GM06990 (cell line): ENCODE data around the gene RNF112.
A peak's percentile ranks its signal among the peaks of the same experiment; 100 is the strongest.

Experiments
- DNase-seq: peaks from one replicate; pipeline ENCODE4 v3.0.0-alpha.2; 2011; ENCODE audit not compliant: insufficient read length; ENCODE audit errors: extremely low read depth
- H3K27me3 ChIP-seq: replicated peaks from 2 replicates; pipeline ENCODE4 v1.6.0; 2011; ENCODE audit warnings: low read length; ENCODE audit not compliant: control insufficient read depth, insufficient read depth
- H3K36me3 ChIP-seq: 2 replicates; pipeline ENCODE4 v1.5.1; 2011; ENCODE audit warnings: low read length; ENCODE audit not compliant: control insufficient read depth, insufficient read depth
- H3K4me3 ChIP-seq: replicated peaks from 2 replicates; pipeline ENCODE4 v1.5.1; 2011; ENCODE audit warnings: low read depth, mild to moderate bottlenecking, control low read depth, low read length
- CTCF ChIP-seq: IDR thresholded peaks from 2 replicates; pipeline ENCODE4 v1.5.1; 2011; ENCODE audit warnings: low read length, control low read depth, mild to moderate bottlenecking, inconsistent platforms; ENCODE audit not compliant: insufficient read depth, poor library complexity, severe bottlenecking

The RNF112 gene

GRCh38 chr17:19368229-19368628, 42.8 kb upstream of the RNF112 start:
- no peak for TF ChIP-seq CTCF
- Histone ChIP-seq H3K4me3 (no peak overlapping the region), H3K27me3 (no peaks in the 10 kb centered on the region; the same call in 1 of the 2 replicates), H3K36me3 (no peaks in the 10 kb centered on the region)
- no peak for DNase-seq

DNA sequence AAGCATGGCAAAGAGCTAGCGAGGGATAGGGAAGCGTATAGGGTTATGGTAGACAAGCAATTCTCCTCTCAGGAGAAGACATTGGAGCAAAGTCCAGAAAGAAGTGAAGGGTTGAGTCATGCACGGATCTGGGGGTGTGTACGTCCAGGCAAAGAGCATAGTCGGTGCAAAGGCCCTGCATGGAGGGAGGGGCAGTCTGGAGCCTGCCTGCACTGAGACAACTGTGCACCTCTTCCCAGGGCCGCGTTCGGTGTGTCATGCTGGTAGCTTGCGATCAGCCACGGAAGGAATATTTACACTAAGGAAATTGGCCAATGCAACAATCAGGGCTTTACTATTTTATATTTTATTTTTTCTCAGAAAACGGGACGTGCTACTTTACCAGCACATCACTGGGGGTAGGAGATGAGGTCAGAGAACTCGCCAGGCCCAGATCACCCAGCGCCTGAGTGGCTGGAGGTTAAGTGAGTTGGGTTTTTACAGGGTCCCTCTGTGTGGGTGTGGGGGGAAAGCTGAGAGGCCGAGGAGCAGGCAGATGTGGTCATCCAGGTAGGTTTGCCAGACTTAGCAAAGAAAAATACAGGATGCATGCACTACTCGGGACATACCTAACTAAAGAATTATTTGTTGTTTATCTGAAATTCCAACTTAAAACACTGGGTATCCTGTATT, 41.8 kb upstream of the RNF112 start:
- Histone ChIP-seq H3K27me3 (no peaks in the 10 kb centered on the region; the same call in 1 of the 2 replicates), H3K4me3 (no peak overlapping the region), H3K36me3 (no peaks in the 10 kb centered on the region)
- TF ChIP-seq CTCF: no peak
- no peak for DNase-seq

DNA sequence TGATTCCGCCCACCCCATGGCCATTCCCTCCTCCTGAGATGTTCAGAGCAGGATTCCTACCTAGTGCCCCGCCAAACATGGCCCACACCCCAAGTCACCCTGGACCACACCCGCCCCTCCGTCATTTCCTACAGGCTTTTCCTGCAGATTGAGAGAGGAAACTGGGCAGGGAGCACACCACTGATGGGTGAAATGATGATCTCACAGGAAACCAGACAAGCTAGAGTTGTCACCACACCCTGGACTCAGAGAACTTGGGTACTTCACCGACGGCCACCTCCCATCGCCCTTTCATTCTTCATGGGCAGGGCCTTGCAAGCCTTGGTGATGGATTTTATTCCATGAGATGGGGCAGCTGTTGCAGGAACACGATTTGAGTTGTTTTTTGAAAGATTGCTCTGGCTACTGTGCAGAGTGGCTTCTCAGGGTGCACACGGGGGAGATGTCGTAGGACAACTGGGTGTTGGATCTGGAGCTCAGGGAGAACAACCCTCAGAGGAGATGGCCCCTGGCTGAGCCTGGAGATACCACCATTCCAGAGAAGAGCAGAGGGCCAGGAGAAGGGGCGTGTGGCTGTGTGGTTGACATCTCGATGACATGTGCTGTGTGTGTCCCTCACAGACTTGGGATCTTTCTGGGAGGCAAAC, 41.1 kb upstream of the RNF112 start:
- DNase-seq: no peak

GRCh38 chr17:19370493-19370960, 40.5 kb upstream of the RNF112 start:
- no peaks in the 10 kb centered on the region for H3K27me3 ChIP-seq
- peak; percentile 54 for DNase-seq
- no peaks in the 10 kb centered on the region for H3K36me3 ChIP-seq
- no peak for TF ChIP-seq CTCF
- no peak overlapping the region for H3K4me3 ChIP-seq

More for the DNA sequence above, 41.1 kb upstream of the RNF112 start:
- Histone ChIP-seq H3K4me3 (no peak overlapping the region), H3K36me3 (no peaks in the 10 kb centered on the region), H3K27me3 (no peaks in the 10 kb centered on the region)
- TF ChIP-seq CTCF: no peak

DNA sequence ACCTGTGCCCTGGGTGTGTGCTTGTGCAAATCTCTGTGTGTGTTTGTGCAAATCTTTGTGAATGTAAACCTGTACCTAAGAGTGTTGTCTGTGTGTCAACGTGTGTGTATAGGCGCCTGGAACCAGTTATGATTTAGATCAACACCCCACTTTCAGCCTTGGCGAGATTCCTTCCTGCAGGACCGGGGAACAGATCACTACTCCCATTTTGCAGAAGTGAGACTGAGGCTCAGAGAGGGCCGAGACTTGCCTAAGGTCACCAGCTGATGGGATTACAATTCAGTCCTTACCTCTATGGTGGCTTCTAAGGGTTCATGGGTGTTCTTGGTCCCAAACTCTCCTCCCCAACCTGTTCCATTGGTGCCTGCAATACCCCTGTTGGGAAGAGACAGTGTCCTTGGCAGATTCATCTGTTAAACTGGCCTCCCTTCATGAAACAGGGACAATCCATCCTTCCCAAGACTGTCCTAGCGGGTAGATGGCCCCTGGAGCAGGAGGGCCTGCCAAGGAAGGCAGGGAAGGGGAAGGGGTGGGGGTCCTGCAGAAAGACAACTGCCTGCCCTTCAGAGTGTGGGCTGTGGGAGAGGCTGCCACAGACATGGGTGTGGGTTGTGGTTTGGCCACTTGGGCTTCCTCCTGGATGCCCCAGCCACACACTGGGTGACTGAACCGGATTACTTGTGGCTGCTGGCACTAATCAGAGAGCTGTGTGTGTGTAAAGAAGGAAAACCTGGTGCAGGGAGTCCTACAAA, 39.6 kb upstream of the RNF112 start:
- no peaks in the 10 kb centered on the region for H3K36me3 ChIP-seq
- DNase-seq: no peak
- no peak for TF ChIP-seq CTCF
- no peak overlapping the region for H3K4me3 ChIP-seq
- no peaks in the 10 kb centered on the region for H3K27me3 ChIP-seq
